Stimulated activated naive CD8-positive, alpha-beta T cell treated with anti-CD3 and anti-CD28 coated beads, Interleukin-15, Interleukin-2, amounts not matched to agents 100 ng/mL and 50 ng/mL, for 24 hours (primary cell): ENCODE measurements around the gene ST8SIA5.

Source experiments
- H3K27ac Mint-ChIP-seq: one replicate; pipeline ENCODE4 v1.8.0; 2021; ENCODE audit warnings: mild to moderate bottlenecking, mixed read lengths
- H3K27me3 Mint-ChIP-seq: one replicate; pipeline ENCODE4 v1.8.0; 2021; ENCODE audit warnings: mixed read lengths
- H3K36me3 Mint-ChIP-seq: one replicate; pipeline ENCODE4 v1.8.0; 2021; ENCODE audit warnings: low read depth, mixed read lengths
- H3K4me1 Mint-ChIP-seq: one replicate; pipeline ENCODE4 v1.8.0; 2021; ENCODE audit warnings: low read depth, mixed read lengths
- H3K4me3 Mint-ChIP-seq: one replicate; pipeline ENCODE4 v1.8.0; 2021; ENCODE audit warnings: mild to moderate bottlenecking, mixed read lengths
- H3K9me3 Mint-ChIP-seq: one replicate; pipeline ENCODE4 v1.8.0; 2021; ENCODE audit warnings: mixed read lengths

Gene ST8SIA5

GRCh38 chr18:46706968-46707367 is 49.9 kb downstream of the ST8SIA5 start:
- H3K27me3 Mint-ChIP-seq = no peaks in the 10 kb centered on the region

GRCh38 chr18:46705521-46705920 is 51.3 kb downstream of the ST8SIA5 start:
- Mint-ChIP-seq H3K4me1 (no peaks in the 10 kb centered on the region), H3K4me3 (no peak overlapping the region), H3K27ac (no peak overlapping the region), H3K9me3 (no peaks in the 10 kb centered on the region), H3K27me3 (no peaks in the 10 kb centered on the region), H3K36me3 (no peaks in the 10 kb centered on the region)

More at GRCh38 chr18:46706968-46707367, 49.9 kb downstream of the ST8SIA5 start:
- Mint-ChIP-seq H3K36me3 (no peaks in the 10 kb centered on the region), H3K4me1 (no peaks in the 10 kb centered on the region), H3K9me3 (no peaks in the 10 kb centered on the region), H3K4me3 (no peak overlapping the region), H3K27ac (no peak overlapping the region)

GRCh38 chr18:46704816-46705215 is 52.0 kb downstream of the ST8SIA5 start:
- no peaks in the 10 kb centered on the region for H3K27me3 Mint-ChIP-seq
- H3K4me3 Mint-ChIP-seq = no peak overlapping the region
- H3K9me3 Mint-ChIP-seq = no peaks in the 10 kb centered on the region
- no peaks in the 10 kb centered on the region for H3K4me1 Mint-ChIP-seq
- no peak overlapping the region for H3K27ac Mint-ChIP-seq
- no peaks in the 10 kb centered on the region for H3K36me3 Mint-ChIP-seq

GRCh38 chr18:46704189-46704588 is 52.7 kb downstream of the ST8SIA5 start:
- Mint-ChIP-seq H3K4me1 (no peaks in the 10 kb centered on the region), H3K27me3 (no peaks in the 10 kb centered on the region), H3K4me3 (no peak overlapping the region), H3K9me3 (no peaks in the 10 kb centered on the region), H3K36me3 (no peaks in the 10 kb centered on the region), H3K27ac (no peak overlapping the region)

GRCh38 chr18:46702471-46702870 is 54.4 kb downstream of the ST8SIA5 start:
- Mint-ChIP-seq H3K27me3 (peaks cover 7% of the 10 kb centered on the region), H3K4me3 (no peak overlapping the region), H3K36me3 (no peaks in the 10 kb centered on the region), H3K4me1 (no peaks in the 10 kb centered on the region), H3K27ac (no peak overlapping the region), H3K9me3 (peaks cover 8% of the 10 kb centered on the region)

GRCh38 chr18:46700066-46700824 is 56.6 kb downstream of the ST8SIA5 start:
- Mint-ChIP-seq H3K27ac (no peak overlapping the region), H3K4me3 (no peak overlapping the region), H3K4me1 (no peaks in the 10 kb centered on the region), H3K36me3 (no peaks in the 10 kb centered on the region), H3K27me3 (peaks cover 13% of the 10 kb centered on the region), H3K9me3 (peaks cover 8% of the 10 kb centered on the region)

- Mint-ChIP-seq H3K27me3 (peaks cover 13% of the 10 kb centered on the region), H3K9me3 (peaks cover 8% of the 10 kb centered on the region), H3K4me1 (no peaks in the 10 kb centered on the region), H3K4me3 (no peak overlapping the region), H3K36me3 (no peaks in the 10 kb centered on the region), H3K27ac (no peak overlapping the region)
Measured at GRCh38 chr18:46696702-46697101, 60.2 kb downstream of the ST8SIA5 start.

- Mint-ChIP-seq H3K27ac (no peak overlapping the region), H3K27me3 (peaks cover 13% of the 10 kb centered on the region), H3K9me3 (peaks cover 8% of the 10 kb centered on the region), H3K36me3 (no peaks in the 10 kb centered on the region), H3K4me1 (no peaks in the 10 kb centered on the region), H3K4me3 (no peak overlapping the region)
Measured at GRCh38 chr18:46696268-46696667, 60.6 kb downstream of the ST8SIA5 start.

- H3K4me3 Mint-ChIP-seq = no peak overlapping the region
- H3K27ac Mint-ChIP-seq = no peak overlapping the region
- peaks cover 13% of the 10 kb centered on the region for H3K27me3 Mint-ChIP-seq
- H3K36me3 Mint-ChIP-seq = no peaks in the 10 kb centered on the region
- peaks cover 8% of the 10 kb centered on the region for H3K9me3 Mint-ChIP-seq
- H3K4me1 Mint-ChIP-seq = no peaks in the 10 kb centered on the region
Measured at GRCh38 chr18:46693996-46694395, 62.9 kb downstream of the ST8SIA5 start.

- Mint-ChIP-seq H3K4me3 (no peak overlapping the region), H3K36me3 (no peaks in the 10 kb centered on the region), H3K9me3 (no peaks in the 10 kb centered on the region), H3K4me1 (no peaks in the 10 kb centered on the region), H3K27me3 (no peaks in the 10 kb centered on the region), H3K27ac (no peak overlapping the region)
Measured at GRCh38 chr18:46688853-46689525, 67.9 kb downstream of the ST8SIA5 start.

GRCh38 chr18:46686186-46686585 is 70.7 kb downstream of the ST8SIA5 start:
- H3K9me3 Mint-ChIP-seq = no peaks in the 10 kb centered on the region
- H3K27me3 Mint-ChIP-seq = no peaks in the 10 kb centered on the region
- H3K27ac Mint-ChIP-seq = no peak overlapping the region

GRCh38 chr18:46683252-46683651 is 73.6 kb downstream of the ST8SIA5 start:
- H3K27ac Mint-ChIP-seq = no peak overlapping the region
- no peaks in the 10 kb centered on the region for H3K4me1 Mint-ChIP-seq
- H3K9me3 Mint-ChIP-seq = no peaks in the 10 kb centered on the region
- H3K27me3 Mint-ChIP-seq = no peaks in the 10 kb centered on the region
- H3K4me3 Mint-ChIP-seq = no peak overlapping the region
- no peaks in the 10 kb centered on the region for H3K36me3 Mint-ChIP-seq

More at GRCh38 chr18:46686186-46686585, 70.7 kb downstream of the ST8SIA5 start:
- Mint-ChIP-seq H3K4me3 (no peak overlapping the region), H3K36me3 (no peaks in the 10 kb centered on the region), H3K4me1 (no peaks in the 10 kb centered on the region)

- no peaks in the 10 kb centered on the region for H3K4me1 Mint-ChIP-seq
- H3K36me3 Mint-ChIP-seq = no peaks in the 10 kb centered on the region
- no peaks in the 10 kb centered on the region for H3K9me3 Mint-ChIP-seq
- no peak overlapping the region for H3K27ac Mint-ChIP-seq
- no peaks in the 10 kb centered on the region for H3K27me3 Mint-ChIP-seq
- H3K4me3 Mint-ChIP-seq = no peak overlapping the region
Measured at GRCh38 chr18:46680784-46681695, 75.8 kb downstream of the ST8SIA5 start.

GRCh38 chr18:46679846-46680598 is 76.8 kb downstream of the ST8SIA5 start:
- Mint-ChIP-seq H3K4me3 (no peak overlapping the region), H3K27me3 (peaks cover 4% of the 10 kb centered on the region), H3K36me3 (no peaks in the 10 kb centered on the region), H3K27ac (no peak overlapping the region), H3K9me3 (no peaks in the 10 kb centered on the region), H3K4me1 (no peaks in the 10 kb centered on the region)
